HG03354 (cell line): ENCODE results near the gene RABGAP1.

Source experiments
- ATAC-seq: cut with Tn5 transposase; IDR thresholded peaks from one replicate; pipeline ENCODE4 v1.9.1; 2021; ENCODE audit warnings: mild to moderate bottlenecking; ENCODE audit not compliant: unreplicated experiment, poor library complexity, severe bottlenecking

The RABGAP1 gene

DNA sequence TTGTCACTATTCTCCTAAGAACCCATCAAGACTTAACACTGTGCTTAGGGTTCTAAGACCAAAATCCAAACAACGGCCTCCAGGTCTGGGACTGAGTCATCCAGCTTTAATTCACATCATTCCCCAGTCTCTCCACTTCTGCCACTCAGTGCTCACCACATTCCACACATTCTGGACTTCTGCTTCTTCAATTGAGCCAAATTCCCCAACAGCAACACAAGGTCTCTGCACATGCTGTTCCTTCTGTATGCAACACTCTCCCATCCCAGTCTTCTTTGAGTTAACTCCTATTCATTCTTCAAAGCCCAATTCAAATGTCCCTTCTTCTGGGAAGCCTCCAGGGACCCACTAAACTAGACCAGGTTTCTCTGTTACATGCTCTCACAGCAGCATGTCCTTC, 190.4 kb downstream of the RABGAP1 start:
- no peak for ATAC-seq

DNA sequence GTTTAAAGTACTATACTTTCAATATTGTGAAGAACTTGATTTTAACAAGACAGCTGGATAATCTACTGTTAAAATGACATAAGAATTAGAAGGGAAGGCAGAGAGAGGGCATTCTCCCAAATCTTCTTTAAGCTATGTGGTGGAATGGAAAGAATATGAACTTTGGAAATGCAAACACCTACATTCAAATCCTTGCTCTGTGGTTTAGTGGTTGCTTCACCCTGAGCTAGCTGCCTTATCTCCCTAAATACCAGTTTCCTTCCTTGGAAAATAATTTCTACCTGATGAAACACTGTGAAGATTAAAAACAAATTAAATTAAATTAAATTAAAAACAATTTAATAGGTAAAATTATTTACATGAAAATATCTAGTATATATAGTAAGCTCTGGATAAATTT, 191.2 kb downstream of the RABGAP1 start:
- ATAC-seq: no peak

DNA sequence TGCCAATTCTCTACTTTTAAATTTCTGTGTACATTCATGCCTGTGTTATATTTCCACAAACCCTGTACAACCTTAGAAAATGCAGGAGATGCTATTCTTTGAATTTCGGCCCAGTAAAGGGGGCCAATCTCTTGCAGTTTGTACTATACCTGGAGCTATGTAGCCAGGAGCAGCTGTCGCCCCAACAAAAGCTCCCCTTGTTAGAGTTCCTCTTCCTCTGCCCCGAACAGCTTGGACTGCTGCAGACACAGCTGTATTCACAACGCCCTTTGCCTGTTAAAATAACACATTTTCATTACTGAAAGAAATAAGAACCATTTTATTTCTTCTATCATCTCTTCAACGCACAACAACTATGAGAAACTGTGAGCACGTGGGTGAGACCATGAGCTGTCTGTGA, 191.9 kb downstream of the RABGAP1 start:
- no peak for ATAC-seq

DNA sequence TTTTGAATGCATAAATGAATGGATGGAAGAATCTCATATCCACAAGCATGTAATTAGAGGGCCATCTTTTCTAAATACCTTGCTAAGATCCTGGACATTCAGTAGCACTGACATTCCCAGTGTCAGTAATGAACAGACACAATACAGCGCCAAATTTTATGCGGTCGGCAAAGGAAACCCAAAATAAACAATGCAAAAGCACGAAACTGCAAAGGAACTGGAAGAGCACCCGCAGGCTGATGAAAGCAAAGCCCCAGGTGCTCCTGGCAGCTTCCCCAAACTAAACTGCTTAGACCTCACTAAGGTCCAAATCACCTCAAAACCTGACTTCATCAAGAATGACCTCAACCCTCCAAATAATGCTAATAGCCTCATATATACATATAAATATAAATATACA, 194.6 kb downstream of the RABGAP1 start:
- no peak for ATAC-seq

DNA sequence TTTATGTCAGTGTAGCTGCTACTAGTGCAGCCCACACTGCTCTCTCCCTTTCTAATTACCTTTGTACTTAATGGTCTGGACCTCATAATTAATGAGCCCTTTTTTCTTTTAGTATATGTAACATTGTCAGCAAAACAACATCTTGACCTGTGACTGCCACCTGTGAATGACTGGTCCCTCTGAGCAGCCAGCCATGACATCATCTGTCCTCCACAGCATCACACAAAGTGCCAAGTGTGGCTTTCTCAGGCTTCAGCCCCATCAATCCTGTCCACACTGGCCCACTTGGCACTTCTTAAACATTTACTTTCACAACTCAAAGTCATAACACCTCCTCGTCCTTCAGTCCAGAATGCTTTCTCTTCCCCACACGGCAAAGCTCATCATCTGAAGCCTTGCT, 197.3 kb downstream of the RABGAP1 start:
- ATAC-seq: no peak

DNA sequence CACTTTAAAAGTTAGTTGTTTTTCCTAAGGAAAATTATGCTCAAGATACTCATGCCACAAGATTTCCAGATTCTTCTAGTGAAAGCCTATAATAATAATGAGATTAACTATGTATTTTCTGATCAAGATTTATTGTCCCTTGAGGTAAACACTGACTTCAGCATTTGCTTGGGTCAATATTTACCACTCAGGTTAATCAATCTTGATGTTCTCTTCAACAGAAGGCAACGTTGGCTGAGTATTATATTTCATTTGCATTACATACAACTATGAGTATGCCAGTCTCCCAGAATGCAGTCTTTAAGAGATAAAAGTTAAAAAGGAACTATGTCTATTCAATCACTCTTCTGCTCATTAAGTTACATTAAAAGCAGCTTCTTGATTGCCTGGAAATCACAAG, 208.2 kb downstream of the RABGAP1 start:
- no peak for ATAC-seq

DNA sequence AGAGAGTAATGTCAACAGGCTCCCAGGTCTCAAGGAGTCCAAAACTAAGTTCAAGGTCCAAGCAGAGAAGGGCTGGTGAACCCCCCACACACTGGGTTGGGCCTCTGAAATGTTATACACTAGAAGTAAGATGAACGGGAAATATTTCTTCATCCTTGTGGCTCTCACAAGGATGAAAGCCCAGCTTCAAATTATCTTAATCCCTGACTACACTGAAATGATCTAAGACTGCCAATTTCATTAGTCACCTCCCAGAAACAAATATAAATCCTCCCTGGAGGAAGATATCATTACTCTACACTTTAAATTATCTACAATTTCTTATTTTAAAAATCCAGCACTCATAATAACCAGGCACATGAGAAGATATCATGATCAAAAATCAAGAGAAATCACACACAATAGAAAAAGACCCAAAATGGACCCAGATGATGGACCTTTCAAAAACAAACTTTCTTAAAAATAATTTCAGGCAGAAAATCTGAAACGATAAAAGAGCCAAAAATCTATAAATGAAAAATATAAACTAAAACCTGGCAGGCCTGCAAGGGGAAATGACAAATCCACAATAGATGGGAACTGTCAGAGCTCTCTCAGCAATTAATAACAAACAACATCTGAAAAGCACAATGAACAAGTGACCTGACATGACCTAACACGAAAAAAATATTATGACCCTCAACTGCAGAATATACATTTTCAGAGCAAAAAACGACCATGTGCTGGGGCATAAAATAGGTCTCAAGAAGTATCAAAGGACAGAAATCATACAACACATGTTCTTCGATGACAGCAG, 210.1 kb downstream of the RABGAP1 start:
- no peak for ATAC-seq
